ENCODE results near the gene CMAS.

DNA sequence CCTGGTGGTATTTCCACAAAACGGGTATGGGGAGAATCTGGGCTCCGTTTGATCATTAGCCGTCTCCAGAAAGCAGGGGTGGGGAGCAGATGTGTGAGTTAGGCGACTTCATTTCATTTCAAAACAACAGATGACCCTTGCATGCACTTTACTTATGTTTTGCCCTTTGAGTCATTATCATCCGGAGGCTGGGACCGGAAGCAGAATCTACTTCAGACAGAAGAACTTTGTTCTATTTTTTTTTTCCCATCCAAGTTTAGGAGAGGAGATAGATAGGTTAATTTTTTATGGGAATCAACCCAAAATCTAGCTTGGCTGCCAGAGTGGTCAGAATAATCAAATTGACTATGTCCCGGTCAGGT lies 31.3 kb upstream of the CMAS start:
- TF ChIP-seq POLR2AphosphoS5 (IDR thresholded peaks at IDR 0.05; ENCODE audit: low read depth) (no peak), SPI1 (IDR thresholded peaks at IDR 0.05; ENCODE audit: borderline replicate concordance, low read depth) (no peak)
- TF ChIP-seq, protein P1, sequence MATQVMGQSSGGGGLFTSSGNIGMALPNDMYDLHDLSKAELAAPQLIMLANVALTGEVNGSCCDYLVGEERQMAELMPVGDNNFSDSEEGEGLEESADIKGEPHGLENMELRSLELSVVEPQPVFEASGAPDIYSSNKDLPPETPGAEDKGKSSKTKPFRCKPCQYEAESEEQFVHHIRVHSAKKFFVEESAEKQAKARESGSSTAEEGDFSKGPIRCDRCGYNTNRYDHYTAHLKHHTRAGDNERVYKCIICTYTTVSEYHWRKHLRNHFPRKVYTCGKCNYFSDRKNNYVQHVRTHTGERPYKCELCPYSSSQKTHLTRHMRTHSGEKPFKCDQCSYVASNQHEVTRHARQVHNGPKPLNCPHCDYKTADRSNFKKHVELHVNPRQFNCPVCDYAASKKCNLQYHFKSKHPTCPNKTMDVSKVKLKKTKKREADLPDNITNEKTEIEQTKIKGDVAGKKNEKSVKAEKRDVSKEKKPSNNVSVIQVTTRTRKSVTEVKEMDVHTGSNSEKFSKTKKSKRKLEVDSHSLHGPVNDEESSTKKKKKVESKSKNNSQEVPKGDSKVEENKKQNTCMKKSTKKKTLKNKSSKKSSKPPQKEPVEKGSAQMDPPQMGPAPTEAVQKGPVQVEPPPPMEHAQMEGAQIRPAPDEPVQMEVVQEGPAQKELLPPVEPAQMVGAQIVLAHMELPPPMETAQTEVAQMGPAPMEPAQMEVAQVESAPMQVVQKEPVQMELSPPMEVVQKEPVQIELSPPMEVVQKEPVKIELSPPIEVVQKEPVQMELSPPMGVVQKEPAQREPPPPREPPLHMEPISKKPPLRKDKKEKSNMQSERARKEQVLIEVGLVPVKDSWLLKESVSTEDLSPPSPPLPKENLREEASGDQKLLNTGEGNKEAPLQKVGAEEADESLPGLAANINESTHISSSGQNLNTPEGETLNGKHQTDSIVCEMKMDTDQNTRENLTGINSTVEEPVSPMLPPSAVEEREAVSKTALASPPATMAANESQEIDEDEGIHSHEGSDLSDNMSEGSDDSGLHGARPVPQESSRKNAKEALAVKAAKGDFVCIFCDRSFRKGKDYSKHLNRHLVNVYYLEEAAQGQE (IDR thresholded peaks at IDR 0.05; ENCODE audit: insufficient replicate concordance, low read depth): no peak
- TF ChIP-seq, protein P2, sequence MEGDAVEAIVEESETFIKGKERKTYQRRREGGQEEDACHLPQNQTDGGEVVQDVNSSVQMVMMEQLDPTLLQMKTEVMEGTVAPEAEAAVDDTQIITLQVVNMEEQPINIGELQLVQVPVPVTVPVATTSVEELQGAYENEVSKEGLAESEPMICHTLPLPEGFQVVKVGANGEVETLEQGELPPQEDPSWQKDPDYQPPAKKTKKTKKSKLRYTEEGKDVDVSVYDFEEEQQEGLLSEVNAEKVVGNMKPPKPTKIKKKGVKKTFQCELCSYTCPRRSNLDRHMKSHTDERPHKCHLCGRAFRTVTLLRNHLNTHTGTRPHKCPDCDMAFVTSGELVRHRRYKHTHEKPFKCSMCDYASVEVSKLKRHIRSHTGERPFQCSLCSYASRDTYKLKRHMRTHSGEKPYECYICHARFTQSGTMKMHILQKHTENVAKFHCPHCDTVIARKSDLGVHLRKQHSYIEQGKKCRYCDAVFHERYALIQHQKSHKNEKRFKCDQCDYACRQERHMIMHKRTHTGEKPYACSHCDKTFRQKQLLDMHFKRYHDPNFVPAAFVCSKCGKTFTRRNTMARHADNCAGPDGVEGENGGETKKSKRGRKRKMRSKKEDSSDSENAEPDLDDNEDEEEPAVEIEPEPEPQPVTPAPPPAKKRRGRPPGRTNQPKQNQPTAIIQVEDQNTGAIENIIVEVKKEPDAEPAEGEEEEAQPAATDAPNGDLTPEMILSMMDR (IDR thresholded peaks at IDR 0.05; ENCODE audit: insufficient read depth, low read length): no peak

Measured in HL-60 (cell line).